NCI-H748 treated with DMSO at 0.1 percent for 48 hours (cell line): Measurements from ENCODE around the gene HOXA3.

ENCODE experiments used
- DNase-seq: peaks from one replicate; lab custom pipeline; 2025; lab: John Stamatoyannopoulos, UW

The HOXA3 gene

DNA sequence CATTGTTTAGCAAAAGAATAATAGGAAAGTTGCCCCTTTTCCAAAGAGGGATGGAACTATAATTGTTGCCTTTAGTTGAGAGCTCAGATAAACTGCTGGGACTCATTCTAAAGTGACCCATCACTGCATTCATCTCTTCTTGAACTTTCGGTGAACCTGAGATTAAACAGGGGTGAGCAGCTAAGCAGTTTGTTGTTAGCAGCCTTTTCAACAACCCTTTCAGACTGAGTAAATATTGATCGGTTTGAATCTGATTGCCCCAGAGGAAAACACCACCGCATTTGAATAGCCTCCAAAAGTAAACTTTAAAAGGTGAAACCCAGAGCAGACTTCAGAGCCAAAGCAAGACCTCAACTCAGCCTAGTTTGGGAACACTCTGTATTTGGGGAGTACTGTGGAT is 61.3 kb downstream of the HOXA3 start:
- DNase-seq = peak; percentile 77

DNA sequence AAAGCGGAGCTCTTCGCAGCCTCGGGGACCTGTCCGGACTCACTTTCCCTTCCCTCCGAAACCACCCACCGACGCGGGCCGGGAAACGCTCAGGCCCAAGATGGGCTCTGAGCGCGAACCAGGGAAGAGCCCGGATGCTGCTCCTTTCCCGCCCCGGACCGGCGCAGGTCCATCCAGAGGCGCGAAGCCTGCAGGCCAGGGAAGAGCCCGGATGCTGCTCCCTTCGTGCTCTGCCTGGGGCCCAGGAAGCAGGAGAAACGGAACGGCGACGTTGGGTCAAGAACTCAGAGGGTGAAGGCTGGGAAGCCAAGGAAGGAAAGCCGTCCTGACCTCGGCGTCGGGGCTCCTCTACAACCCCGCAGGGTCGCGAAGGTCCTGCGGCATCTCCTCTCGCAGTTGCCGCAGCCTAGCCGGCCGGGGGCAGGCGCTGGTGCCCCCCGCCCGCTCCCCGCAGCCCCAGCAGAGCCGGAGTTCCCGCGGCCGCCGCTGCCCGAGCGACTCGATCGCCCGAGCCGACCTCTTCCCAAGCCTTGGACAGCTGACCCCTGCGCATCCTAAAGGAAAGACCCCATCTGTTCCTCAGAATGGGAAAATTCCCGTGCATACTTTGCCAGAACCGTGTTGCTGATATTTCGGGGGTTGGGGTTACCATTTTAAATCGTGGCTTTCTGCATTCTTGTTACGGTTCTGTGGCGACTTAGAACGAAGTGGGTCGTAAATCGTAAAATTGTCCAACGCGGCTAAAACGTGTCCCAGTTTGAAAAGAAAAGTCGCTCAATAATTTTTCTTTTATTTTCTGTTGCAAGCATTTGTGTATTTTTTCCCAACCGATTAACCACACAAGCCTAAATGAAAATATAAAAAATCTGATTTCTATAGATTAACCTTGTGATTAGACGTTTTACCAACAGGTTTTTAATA is 64.1 kb downstream of the HOXA3 start:
- no peak for DNase-seq

DNA sequence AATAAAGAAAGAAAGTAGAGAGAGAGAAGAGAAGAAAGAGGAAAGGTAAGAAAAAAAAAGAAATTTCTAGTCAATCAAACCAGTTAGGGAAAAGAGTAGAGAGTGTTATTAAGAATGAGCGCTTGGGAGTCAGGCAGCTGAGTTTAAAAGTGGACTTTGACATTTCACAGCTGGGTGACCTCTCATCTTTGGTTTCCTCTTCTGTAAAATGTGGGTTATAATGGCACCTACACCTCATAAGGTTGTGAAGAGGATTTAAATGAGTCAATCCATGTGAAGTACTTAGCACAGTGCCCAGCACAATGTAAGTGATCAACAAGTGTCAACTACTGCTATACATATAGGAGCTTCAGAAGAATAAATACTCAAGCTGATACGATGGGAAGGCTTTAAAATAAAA is 68.7 kb downstream of the HOXA3 start:
- DNase-seq = no peak

DNA sequence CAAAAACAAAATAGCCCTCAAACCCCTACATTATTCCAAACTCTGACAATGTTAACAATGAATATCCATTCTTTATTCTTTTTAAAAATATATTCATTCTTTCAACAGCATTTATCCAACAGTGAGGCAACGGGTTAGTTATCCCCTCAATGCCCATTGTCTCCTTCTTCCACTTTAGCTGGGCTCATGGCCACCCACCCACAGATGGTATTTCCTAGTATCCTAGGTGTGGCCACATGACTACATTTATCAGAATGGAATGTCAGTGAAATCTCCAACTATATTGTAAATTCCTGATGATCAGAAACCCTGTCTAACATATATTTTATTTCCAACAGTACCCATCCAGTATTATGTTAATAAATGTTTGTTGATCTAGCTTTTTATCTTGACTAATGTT is 70.2 kb downstream of the HOXA3 start:
- DNase-seq = no peak

DNA sequence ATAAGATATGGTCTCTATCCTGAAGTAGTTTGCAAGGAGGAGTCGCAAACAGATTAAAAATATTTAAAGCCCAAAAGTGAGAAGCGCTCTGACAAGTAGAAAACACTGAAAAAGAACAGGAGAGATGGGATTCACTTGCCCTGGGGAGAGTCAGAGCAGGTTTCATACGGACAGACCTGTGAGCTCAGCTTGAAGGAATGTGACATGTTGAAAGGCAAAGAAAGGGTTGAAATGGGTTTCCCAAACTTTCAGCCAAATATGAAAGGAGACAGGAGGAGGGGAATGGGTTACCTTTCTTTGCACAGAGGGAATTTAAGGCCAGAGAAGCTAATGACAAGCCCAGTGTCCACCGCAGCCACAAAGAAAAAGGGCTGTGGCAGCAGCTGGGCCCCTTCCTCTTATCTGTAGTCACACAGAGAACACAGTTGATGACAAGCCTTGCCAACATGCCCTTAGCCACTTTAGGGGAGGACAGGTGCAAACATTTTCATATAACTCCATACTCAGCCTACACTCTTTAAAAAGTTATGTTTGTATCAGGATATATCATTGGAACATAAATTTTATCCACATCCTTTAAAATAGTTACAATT is 71.4 kb downstream of the HOXA3 start:
- DNase-seq = no peak

DNA sequence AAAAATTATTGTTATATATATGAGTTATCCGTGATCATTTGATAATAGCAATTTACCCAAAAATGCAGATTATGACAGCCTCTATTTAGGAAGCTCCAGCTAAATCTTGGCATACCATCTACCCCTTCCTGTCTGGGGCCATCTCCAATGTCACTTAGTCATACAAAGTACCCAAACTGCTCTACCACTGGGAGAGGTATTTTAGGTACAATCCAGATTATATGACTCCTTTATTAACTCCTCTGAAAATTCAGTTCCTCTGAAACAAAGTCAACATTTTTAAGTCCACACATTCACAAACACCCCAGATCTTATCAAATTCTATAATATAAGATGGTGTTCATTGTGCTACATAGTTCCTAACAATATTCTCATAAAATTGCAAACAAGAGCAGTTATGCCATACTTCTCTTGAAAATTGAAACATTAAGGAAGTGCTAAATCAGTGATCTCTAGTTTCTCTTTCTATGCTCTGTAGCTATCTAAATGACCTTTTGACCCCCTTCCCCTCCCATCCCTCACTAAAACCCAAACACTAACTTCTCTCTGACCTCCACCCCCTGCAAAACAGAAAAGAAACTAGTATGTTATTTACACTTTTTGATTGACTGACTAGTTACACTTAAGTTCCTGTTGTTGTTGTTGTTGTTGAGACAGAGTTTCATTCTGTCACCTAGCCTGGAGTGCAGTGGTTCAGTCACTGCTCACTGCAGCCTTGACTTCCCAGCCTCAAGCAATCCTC is 73.0 kb downstream of the HOXA3 start:
- no peak for DNase-seq

DNA sequence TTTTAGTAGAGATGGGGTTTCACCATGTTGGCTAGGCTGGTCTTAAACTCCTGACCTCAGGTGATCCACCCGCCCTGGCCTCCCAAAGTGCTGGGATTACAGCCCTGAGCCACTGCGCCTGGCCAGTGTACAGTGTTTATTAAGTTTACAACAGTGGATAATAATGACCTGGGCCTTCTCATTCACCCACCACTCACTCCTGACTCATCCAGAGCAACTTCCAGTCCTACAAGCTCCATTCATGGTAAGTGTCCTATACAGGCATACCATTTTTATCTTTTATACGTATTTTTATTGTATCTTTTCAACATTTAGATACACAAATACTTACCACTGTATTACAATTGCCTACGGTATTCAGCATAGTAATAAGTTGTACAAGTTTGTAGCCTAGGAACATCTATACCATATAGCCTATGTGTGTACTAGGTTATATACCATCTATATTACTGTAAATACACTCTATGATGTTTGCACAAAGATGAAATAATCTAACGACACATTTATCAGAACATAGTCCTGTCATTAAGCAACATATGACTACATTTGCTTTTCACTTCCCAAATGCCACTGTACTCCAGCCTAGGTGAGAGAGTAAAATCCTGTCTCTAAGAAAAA is 73.7 kb downstream of the HOXA3 start:
- no peak for DNase-seq

DNA sequence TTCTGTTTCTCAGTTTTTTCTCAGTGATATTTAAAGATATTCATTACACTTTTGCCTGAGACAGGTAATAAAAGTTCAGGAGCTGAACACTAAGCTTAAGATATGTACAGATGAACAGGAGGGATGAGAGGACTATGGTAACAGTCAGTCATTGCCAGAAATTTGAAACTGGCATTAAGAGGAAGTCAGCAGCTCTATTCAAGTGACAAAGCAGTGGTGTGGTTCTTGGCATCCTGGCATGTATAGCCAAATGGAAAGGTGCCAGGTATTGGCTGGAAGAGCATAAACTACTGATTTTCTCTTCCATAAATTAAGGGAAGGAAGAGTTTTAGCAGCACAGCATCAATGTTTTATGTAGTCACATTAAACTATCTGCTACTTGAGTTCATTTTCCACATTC is 79.3 kb downstream of the HOXA3 start:
- DNase-seq = no peak

DNA sequence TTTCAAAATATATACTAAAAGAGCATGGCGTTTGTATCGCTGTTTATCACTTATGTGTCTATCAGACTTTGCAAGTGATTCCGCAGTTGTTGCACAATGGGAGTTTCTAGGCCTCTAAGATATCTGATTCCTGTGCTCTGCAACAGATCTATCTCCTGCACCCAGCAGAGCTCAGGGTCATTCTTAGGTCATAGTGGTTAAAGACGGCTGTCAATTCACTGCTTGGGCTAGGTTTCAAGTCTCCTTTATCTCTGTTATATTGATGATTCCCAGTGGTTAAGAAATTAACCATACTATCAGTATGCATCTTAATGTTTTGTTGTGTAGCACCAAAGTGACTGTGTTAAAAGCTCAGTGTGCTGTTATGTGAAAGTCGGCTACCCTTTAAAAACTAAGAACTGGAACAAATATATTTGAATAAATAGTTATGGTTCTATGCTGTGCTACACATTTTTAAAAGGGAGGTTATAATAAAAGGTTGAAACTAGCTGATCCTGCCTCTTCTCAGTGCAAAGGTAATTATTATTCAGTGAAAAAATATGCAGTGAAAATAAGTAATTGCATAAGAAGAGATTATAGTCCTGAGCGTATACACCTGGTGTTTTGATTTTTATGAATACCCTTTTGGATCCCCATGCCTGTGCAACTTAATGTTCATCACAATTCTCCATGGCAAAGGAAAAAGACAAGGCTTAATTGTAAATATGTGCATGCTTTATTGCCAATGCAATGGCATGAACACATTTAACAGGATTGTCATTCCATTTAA is 80.6 kb downstream of the HOXA3 start:
- DNase-seq = no peak

DNA sequence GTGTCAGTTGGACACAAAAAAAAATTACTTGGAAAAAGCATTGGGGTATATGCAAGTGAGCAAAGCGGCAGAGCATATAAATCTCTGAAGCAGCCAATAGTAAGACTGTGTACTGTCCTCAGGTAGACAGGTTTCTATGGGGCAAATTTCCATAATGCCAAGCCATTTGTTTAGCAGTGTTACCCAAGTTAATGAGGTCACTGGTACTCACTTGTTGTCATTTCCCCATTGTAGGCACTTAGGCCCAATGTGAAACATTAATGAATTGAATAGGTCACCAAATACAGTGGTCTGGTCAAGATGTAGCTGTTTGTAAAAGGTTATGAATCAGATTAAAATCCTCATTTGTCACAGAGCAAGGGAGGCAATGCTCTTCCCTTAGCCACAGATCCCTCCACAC is 84.1 kb downstream of the HOXA3 start:
- DNase-seq = no peak

DNA sequence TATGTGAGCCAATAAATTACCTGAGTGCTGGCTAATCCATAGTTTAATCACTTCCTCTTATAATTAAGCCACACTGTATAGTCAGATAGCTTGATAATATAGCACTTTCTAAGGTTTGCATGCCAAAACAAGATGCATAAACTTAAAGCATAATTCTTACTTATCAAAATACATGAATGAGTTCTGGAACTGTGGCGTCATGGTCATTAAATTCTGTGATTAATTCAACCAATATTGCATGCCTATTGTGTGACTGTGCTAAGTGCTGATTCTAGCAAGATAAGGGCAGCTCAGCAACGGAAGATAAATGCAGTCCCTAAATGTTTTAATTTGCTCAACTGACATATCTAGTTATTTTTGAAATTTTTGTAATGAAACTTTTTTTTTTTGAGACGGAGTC is 86.2 kb downstream of the HOXA3 start:
- no peak for DNase-seq

DNA sequence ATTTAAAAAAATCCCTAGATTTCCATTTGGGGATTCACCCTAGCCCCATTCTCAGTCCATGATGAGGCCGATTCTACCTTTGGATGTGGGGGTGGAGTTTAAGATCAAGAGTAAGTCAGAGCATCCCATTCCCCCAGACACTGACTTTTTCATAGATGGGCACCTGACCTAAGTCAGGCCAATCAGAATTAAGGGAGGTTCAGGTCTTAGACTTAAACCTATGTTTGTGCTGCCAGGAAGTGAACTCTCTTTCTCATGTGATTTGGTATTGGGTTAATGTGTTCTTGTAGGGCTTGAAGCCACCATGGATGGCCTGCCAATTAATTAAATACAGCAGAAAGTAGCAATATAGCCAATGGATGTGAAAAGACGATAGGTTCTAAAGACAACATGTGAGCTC is 86.7 kb downstream of the HOXA3 start:
- no peak for DNase-seq

DNA sequence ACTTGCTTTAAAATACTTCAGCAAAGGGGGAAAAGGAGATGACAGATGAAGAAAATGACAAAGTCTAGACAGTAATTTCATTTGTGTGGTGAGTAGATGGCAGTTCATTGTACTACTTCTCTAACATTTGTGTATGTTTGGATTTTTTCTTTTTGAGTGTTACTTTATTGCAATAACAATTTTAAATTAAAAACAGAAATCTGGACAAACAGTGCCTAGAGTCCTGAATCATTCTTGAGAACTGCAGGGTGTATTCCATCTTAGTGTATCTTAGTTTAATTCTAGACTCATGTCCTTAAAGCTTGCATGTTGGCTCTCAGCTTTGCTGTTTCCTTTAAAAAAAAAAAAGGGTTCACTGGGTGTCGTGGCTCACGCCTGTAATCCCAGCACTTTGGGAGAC is 87.7 kb downstream of the HOXA3 start:
- DNase-seq = no peak

DNA sequence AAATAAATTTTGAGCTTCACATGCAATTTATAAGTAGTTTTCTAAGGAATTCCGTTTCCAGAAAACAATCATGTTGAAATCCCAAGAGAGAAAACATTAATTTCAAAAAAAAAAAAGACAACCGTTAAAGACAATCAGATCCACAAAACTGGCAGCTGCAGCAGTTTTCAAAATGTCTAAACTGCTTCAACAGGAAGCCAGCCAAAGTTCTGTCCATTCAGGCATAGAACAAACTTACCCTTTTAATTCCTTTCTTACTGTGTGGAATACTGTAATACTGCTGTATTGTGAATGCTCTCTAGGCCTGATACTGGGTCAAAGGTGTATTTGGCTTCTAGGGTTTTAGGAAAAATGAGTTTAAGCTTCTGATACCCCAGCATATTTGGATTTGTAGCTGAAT is 88.2 kb downstream of the HOXA3 start:
- DNase-seq = no peak

DNA sequence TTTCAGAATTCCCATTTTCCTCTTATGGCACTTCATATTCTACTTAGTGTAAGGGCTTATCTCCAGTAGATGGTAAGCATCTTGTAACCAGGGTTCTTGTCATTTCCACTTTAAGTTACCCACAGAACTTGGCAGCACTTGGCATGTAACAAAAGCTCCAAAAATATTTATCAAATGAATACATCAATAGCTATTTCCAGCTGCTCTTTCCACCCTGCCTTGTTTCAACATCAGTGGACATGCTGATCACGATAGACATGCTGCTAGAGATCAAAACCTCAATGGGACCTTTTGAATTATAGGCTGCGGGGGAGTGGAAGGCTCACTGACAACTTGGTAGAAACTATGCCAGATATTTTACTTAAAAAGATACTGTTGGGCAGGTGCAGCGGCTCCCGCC is 89.4 kb downstream of the HOXA3 start:
- DNase-seq = no peak
